NCI-H82 treated with DMSO at 0.1 percent for 48 hours (cell line): ENCODE results near the gene TMEM208.
A peak's percentile ranks its signal among the peaks of the same experiment; 100 is the strongest.

Experiments
- DNase-seq: peaks from one replicate; lab custom pipeline; 2025; ENCODE audit not compliant: unreplicated experiment; lab: John Stamatoyannopoulos, UW

Gene TMEM208

GRCh38 chr16:67234180-67234597 lies 7.3 kb downstream of the TMEM208 start:
- no peak for DNase-seq

- no peak for DNase-seq
Measured at GRCh38 chr16:67235816-67236562, 9.1 kb downstream of the TMEM208 start.

- no peak for DNase-seq
Measured at GRCh38 chr16:67236563-67237395, 9.8 kb downstream of the TMEM208 start.

- no peak for DNase-seq
Measured at GRCh38 chr16:67237396-67238277, 10.7 kb downstream of the TMEM208 start.

GRCh38 chr16:67238278-67238575 lies 11.3 kb downstream of the TMEM208 start:
- no peak for DNase-seq

- no peak for DNase-seq
Measured at GRCh38 chr16:67238806-67239470, 12.0 kb downstream of the TMEM208 start.

GRCh38 chr16:67240506-67240905 lies 13.6 kb downstream of the TMEM208 start:
- DNase-seq: no peak

- no peak for DNase-seq
Measured at GRCh38 chr16:67241008-67241900, 14.3 kb downstream of the TMEM208 start.

GRCh38 chr16:67242138-67242730 lies 15.3 kb downstream of the TMEM208 start:
- no peak for DNase-seq

- DNase-seq: no peak
Measured at GRCh38 chr16:67243481-67243880, 16.6 kb downstream of the TMEM208 start.

- DNase-seq: no peak
Measured at GRCh38 chr16:67244387-67245185, 17.7 kb downstream of the TMEM208 start.

GRCh38 chr16:67245186-67245585 lies 18.3 kb downstream of the TMEM208 start:
- DNase-seq: peak; percentile 17

- DNase-seq: no peak
Measured at GRCh38 chr16:67245674-67246080, 18.7 kb downstream of the TMEM208 start.

GRCh38 chr16:67246081-67246755 lies 19.3 kb downstream of the TMEM208 start:
- peak; percentile 65 for DNase-seq

GRCh38 chr16:67246756-67247191 lies 19.8 kb downstream of the TMEM208 start:
- DNase-seq: no peak

- DNase-seq: peak; percentile 85
Measured at GRCh38 chr16:67247192-67248072, 20.5 kb downstream of the TMEM208 start, which contains the start of gene FHOD1. FHOD1 (minus strand) TSS chr16:67247481; CDS start chr16:67247410, 71 bp downstream.

- DNase-seq: no peak
Measured at GRCh38 chr16:67248073-67248400, 21.1 kb downstream of the TMEM208 start.
